SU-DHL-6 (cell line): ENCODE data around the gene NR1H2.
"Not testable (repeated sequence)": the region's sequence is repeated elsewhere in the genome, so short reads cannot be mapped to it uniquely, and the experiment has no call there.

Experiments used
- H2AFZ ChIP-seq: fragments of 200-600 bp; sonication (generic); 2 replicates; pipeline ENCODE4 v1.6.1; 2014; ENCODE audit warnings: low read depth, mild to moderate bottlenecking, moderate library complexity, mixed read lengths, antibody characterized with exemption, low read length; ENCODE audit not compliant: severe bottlenecking
- H3F3A ChIP-seq: fragments of 200-600 bp; shearing (Covaris generic); 2 replicates; pipeline ENCODE4 v1.6.0; 2016; ENCODE audit warnings: antibody characterized with exemption, mild to moderate bottlenecking; ENCODE audit not compliant: insufficient read depth
- H3K27ac ChIP-seq: fragments of 200-600 bp; sonication (generic); 2 replicates; pipeline ENCODE4 v1.5.1; 2016; ENCODE audit warnings: low read depth, mild to moderate bottlenecking, low read length, moderate library complexity, mixed read lengths
- H3K27me3 ChIP-seq: fragments of 200-600 bp; sonication (generic), shearing (Covaris generic); 2 replicates; pipeline ENCODE4 v1.6.0; 2014; ENCODE audit warnings: mild to moderate bottlenecking, low read length
- H3K36me3 ChIP-seq: fragments of 200-600 bp; sonication (generic); 2 replicates; pipeline ENCODE4 v1.6.1; 2014; ENCODE audit warnings: mild to moderate bottlenecking, low read length, mixed read lengths
- H3K4me2 ChIP-seq: fragments of 300-600, 200-600 bp; shearing (Covaris generic), sonication (generic); 2 replicates; pipeline ENCODE4 v1.6.0; 2014; ENCODE audit warnings: low read length, low read depth, mild to moderate bottlenecking; ENCODE audit not compliant: poor library complexity, severe bottlenecking
- H3K4me3 ChIP-seq: fragments of 200-600 bp; sonication (generic); 2 replicates; pipeline ENCODE4 v1.5.1; 2014; ENCODE audit warnings: antibody characterized with exemption, low read length, mild to moderate bottlenecking, mixed read lengths; ENCODE audit not compliant: insufficient read depth, poor library complexity, severe bottlenecking
- H3K79me2 ChIP-seq: fragments of 200-600 bp; sonication (generic); 2 replicates; pipeline ENCODE4 v1.6.1; 2014; ENCODE audit warnings: mild to moderate bottlenecking, low read length, moderate library complexity; ENCODE audit not compliant: insufficient read depth
- H3K9ac ChIP-seq: fragments of 200-600 bp; sonication (generic); 2 replicates; pipeline ENCODE4 v1.7.0; 2014; ENCODE audit warnings: mild to moderate bottlenecking, low read length
- H3K9me2 ChIP-seq: fragments of 200-600 bp; sonication (generic); replicated peaks from 2 replicates; pipeline ENCODE4 v1.6.1; 2014; ENCODE audit warnings: low read length; ENCODE audit not compliant: insufficient read depth
- H3K9me3 ChIP-seq: fragments of 200-600 bp; sonication (generic); 2 replicates; pipeline ENCODE4 v1.6.1; 2014; ENCODE audit warnings: low read length, mixed read lengths; ENCODE audit not compliant: insufficient read depth
- H4K20me1 ChIP-seq: fragments of 200-600 bp; sonication (generic); 2 replicates; pipeline ENCODE4 v1.6.1; 2014; ENCODE audit warnings: low read depth, mild to moderate bottlenecking, antibody characterized with exemption, low read length, moderate library complexity, mixed read lengths
- EZH2phosphoT487 ChIP-seq: fragments of 200-600 bp; sonication (generic), shearing (Covaris generic); conservative IDR thresholded peaks from 2 replicates; pipeline ENCODE4 v1.6.1; 2018; ENCODE audit warnings: mild to moderate bottlenecking, antibody characterized with exemption, low read length, moderate library complexity, mixed read lengths
- TF ChIP-seq, protein P1 (sequence below): fragments of 200-600 bp; sonication (generic); IDR thresholded peaks from one replicate; pipeline ENCODE4 v1.5.1; 2017; ENCODE audit warnings: antibody characterized with exemption, mild to moderate bottlenecking, low read length, moderate library complexity; ENCODE audit not compliant: insufficient read depth, poor library complexity, severe bottlenecking

NR1H2 gene

DNA sequence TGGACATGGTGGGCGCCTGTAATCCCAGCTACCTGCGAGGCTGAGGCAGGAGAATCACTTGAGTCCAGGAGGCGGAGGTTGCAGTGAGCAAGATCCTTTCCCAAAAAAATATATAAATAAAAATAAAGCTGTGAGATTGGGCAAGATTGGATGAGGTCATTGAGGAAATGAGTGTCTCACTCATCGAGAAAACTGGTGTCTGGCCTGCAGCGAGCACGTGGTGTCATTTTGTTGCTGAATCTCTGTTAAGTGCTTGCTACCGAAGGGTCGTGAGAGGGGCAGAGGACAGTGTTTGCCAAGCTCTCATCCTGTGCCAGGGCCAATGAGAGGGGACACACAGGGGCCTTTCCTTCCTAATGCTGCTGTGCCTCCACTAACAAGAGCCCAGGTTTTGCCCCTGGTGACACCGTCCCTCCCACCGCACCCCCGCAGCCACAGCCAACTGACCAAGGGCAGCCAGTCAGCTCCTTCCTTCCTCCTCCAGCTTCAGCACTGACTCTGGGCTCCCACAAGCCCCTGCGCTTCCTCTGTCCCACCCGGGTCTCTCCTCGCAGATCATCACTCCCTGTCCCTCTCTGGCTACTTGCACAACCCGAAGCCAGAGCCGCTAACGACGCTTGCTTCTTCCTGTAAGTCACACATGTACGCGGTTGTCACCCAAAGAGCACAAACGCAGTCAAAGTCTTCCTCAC is 11.1 kb downstream of the NR1H2 start:
- Histone ChIP-seq H3K36me3 (peaks cover 6% of the 10 kb centered on the region; the same call in 1 of the 2 replicates), H3K9ac (no peak overlapping the region), H3K9me3 (no peaks in the 10 kb centered on the region), H3K27ac (no peak overlapping the region), H3K79me2 (peaks cover 65% of the 10 kb centered on the region), H3K27me3 (no peaks in the 10 kb centered on the region), H3K4me2 (no peak overlapping the region), H3K9me2 (no peaks in the 10 kb centered on the region), H2AFZ (no peak overlapping the region), H4K20me1 (no peaks in the 10 kb centered on the region), H3K4me3 (no peak overlapping the region), H3F3A (peaks cover 14% of the 10 kb centered on the region; the same call in 1 of the 2 replicates)
- TF ChIP-seq, protein P1, sequence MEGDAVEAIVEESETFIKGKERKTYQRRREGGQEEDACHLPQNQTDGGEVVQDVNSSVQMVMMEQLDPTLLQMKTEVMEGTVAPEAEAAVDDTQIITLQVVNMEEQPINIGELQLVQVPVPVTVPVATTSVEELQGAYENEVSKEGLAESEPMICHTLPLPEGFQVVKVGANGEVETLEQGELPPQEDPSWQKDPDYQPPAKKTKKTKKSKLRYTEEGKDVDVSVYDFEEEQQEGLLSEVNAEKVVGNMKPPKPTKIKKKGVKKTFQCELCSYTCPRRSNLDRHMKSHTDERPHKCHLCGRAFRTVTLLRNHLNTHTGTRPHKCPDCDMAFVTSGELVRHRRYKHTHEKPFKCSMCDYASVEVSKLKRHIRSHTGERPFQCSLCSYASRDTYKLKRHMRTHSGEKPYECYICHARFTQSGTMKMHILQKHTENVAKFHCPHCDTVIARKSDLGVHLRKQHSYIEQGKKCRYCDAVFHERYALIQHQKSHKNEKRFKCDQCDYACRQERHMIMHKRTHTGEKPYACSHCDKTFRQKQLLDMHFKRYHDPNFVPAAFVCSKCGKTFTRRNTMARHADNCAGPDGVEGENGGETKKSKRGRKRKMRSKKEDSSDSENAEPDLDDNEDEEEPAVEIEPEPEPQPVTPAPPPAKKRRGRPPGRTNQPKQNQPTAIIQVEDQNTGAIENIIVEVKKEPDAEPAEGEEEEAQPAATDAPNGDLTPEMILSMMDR: no peak
- no peak for TF ChIP-seq EZH2phosphoT487

DNA sequence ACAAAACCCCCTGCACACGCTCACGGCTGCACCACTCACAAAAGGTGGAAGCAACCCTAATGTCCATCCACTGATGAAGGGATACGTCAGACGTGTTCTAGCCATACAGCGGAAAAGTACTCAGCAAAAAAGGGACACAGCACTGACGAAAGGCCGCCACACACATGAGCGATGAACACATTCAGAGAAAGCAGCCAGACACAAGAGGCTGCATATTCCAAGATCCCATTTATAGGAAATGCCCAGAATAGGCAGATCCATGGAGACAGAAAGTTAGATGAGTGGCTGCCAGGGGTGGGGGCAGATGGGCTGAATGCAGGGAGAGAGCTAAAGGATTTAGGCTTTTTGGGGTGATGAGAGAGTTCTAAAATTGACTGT is 11.6 kb downstream of the NR1H2 start:
- H3K36me3 ChIP-seq: peaks cover 6% of the 10 kb centered on the region; the same call in 1 of the 2 replicates
- H3K9me2 ChIP-seq: no peaks in the 10 kb centered on the region
- H3K9me3 ChIP-seq: no peaks in the 10 kb centered on the region
- H3K4me2 ChIP-seq: no peak overlapping the region
- no peaks in the 10 kb centered on the region for H4K20me1 ChIP-seq
- no peak overlapping the region for H2AFZ ChIP-seq
- no peak overlapping the region for H3K9ac ChIP-seq
- TF ChIP-seq EZH2phosphoT487: no peak
- TF ChIP-seq, protein P1: no peak
- H3K27me3 ChIP-seq: no peaks in the 10 kb centered on the region
- no peak overlapping the region for H3K4me3 ChIP-seq
- peaks cover 13% of the 10 kb centered on the region; the same call in 1 of the 2 replicates for H3F3A ChIP-seq
- no peak overlapping the region for H3K27ac ChIP-seq
- peaks cover 71% of the 10 kb centered on the region for H3K79me2 ChIP-seq

DNA sequence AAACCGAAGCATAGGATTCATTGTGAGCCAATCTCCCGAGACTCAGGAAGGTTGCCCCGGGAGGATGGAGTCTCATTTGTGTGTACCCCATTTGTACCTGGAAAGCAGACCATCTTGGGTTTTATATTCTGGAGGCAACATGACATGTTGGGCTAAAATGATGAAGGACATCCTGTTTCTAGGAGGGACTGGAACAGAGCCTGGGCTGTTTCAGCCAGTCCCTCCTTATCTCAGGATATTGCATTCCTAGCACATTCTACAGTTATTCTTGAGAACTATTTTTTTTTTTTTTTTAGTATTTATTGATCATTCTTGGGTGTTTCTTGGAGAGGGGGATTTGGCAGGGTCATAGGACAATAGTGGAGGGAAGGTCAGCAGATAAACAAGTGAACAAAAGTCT is 14.0 kb downstream of the NR1H2 start:
- not testable (repeated sequence) for H3K27ac ChIP-seq, H3K27me3 ChIP-seq, H3K4me2 ChIP-seq, H2AFZ ChIP-seq, H3K4me3 ChIP-seq, H3F3A ChIP-seq, H4K20me1 ChIP-seq, H3K9ac ChIP-seq, H3K36me3 ChIP-seq, H3K9me2 ChIP-seq, H3K9me3 ChIP-seq
- H3K79me2 ChIP-seq: peaks cover 81% of the 10 kb centered on the region

DNA sequence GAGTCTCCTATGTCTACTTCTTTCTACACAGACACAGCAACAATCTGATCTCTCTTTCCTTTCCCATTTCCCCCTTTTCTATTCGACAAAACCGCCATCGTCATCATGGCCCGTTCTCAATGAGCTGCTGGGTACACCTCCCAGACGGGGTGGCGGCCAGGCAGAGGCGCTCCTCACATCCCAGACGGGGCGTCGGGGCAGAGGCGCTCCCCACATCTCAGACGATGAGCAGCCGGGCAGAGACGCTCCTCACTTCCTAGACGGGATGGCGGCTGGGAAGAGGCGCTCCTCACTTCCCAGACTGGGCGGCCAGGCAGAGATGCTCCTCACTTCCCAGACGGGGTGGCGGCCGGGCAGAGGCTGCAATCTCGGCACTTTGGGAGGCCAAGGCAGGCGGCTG is 14.7 kb downstream of the NR1H2 start:
- H3K27me3 ChIP-seq, H3K9me3 ChIP-seq, H3K9ac ChIP-seq, H2AFZ ChIP-seq, H3K27ac ChIP-seq, H4K20me1 ChIP-seq, H3K4me2 ChIP-seq, H3F3A ChIP-seq, H3K36me3 ChIP-seq, H3K4me3 ChIP-seq, H3K9me2 ChIP-seq: not testable (repeated sequence)
- peaks cover 81% of the 10 kb centered on the region for H3K79me2 ChIP-seq
